Measurements from ENCODE around the gene NEURL1.

NEURL1 gene

GRCh38 chr10:103548006-103548405 is 54.5 kb downstream of the NEURL1 start:
- DNase-seq, result no peak

DNA sequence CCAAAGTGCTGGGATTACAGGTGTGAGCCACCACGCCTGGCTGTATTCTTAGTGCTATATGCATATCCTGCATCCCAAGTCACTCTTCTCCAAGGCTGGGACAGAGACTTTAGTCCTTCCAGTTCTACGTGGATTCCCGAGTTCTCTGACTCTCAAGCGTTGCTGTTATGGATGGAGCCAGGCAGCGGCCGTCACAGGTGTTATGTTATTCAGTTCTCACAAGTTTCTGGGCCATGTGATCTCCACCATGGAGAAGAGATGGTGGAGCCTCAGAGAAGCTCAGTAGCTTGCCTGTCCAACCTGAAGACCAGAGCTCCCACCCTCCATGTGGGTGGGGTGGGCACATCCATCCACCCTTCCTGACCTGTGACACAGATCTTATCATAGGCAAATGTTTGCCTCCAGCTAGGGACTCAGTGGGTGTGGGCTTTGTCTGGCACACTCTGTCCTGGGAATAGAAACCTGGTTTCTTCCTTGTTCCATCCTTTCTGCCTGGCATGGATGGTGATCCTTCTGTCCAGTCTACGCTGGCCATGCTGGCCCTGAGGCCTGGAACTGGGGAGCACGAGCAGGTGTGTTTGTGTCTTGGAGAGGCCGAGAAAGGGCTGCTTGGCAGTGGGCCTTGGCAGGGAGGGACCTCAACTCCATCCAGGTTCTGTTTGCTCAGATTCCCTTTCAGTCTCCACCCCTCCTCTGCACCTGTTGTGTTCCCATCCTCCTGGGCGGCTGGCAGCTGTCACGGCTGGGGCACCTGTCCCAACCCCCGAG is 55.3 kb downstream of the NEURL1 start:
- no peak for DNase-seq

DNA sequence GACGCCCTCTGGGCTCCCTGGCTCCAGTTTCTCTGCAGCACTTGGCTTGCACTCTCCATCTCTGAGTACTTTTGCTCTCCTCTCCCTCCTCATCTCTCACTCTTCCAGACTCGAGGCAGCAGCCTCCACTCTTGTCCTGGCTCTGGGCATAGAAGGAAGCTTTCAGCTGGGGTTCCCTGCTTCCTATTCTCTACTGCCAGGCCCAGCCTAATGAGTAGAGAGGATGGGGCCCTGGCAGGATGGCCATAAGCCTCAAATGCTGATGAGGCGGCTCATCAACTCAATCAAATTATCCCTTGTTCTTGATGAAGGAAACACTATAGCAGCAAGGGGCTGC is 55.8 kb downstream of the NEURL1 start:
- no peak for DNase-seq

- no peak for DNase-seq
Measured at GRCh38 chr10:103550229-103550628, 56.7 kb downstream of the NEURL1 start.

GRCh38 chr10:103551619-103552602 is 58.4 kb downstream of the NEURL1 start:
- DNase-seq, result no peak

DNA sequence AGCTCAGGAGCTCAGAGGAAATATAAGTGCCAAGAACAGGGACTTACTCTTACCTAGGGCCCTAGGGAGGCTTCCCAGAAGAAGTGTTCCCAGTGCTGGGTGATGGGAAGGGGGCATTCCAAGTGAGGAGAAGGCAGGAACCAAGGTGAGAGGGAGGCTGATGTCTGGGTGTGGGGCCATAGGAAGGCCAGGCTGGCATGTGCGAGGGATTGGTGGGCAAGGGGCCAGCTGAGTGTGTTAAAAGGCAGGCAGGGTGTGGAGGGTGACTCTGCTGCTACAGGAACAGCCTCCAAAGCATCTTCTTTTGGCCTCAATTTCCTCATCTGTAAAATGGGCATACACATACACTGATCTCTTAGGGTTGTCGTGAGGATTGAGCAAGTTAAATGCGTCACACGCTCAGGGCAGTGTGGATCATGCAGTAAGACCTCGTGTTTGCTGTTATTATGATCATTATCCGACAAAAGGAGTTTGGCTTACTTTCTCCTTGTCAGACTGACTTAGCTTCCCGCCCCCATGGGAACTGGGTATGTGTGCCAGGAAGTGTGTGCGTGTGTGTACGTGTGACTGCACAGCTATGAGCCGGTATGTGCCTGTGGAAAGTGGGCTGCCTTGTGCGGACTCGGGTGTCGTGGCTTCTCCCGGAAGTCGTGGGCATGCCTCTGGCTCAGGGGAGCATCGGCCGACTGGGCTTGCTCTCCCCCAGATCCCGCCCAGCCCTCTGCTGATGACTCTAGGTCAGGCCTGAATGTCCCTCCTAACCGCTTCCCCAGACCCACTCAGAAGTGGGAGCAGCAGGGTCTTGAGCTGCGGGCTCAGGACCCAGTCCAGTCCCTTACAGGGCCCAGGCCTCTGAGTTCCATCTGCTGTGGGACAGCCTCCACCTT is 59.6 kb downstream of the NEURL1 start:
- DNase-seq, result no peak

GRCh38 chr10:103553743-103554487 is 60.4 kb downstream of the NEURL1 start:
- peak; percentile 57 to 65 for DNase-seq

GRCh38 chr10:103554488-103555324 is 61.2 kb downstream of the NEURL1 start:
- DNase-seq, result peak; percentile 20 to 44

DNA sequence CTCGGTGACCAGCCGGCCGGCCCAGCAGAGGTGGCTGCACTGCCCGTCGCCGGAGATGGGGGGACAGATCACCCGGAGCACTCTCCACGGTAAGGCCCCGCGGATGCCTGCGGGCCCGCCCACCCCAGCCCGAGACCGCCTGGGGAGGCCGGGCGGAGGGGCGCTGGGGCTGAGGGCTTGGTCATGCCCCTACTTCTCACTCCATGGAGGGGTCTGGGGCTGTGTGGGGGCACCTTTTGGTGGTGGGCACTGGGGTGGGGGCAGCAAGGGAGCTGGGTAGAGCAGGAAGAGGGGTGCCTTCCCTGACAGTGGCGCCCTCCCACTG is 61.8 kb downstream of the NEURL1 start:
- no peak for DNase-seq

DNA sequence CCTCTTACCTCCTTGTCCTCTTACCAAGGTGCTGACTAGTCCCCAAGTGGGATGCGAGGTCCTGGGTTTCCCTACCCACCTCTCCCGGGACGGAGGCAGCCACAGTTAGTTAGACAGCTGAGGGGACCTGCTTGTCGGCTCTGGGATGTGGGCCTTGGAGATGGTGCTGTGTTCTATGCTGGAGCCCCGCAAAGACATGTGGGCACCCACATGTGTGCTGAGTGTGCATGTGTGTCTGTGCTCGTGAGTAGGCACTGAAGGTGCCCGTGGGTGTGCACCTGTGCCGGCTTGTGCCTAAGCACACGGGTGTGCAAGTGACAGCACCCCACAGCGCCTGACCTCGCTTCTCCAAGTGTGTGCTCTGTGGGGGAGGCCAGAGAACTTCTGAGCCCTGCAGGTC is 62.2 kb downstream of the NEURL1 start:
- DNase-seq, result no peak

- DNase-seq, result no peak
Measured at GRCh38 chr10:103556383-103557007, 63.0 kb downstream of the NEURL1 start.

GRCh38 chr10:103557455-103557854 is 64.0 kb downstream of the NEURL1 start:
- DNase-seq, result no peak

GRCh38 chr10:103558911-103559310 is 65.4 kb downstream of the NEURL1 start:
- no peak for DNase-seq

DNA sequence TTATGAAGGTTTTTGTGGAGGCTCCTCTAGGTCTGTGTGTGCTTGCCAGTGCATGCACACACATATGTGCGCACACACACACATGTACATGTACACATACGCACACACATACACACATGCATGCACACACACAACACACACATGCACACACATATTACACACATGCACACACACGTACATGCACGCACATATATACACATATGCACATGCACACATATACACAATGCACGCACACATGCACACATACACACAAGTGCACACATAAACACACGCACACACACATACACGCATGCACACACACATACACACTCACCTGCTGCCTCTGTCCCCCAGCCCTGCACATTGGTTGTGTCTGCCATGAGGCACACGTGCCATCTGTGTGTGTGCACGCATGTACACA is 66.3 kb downstream of the NEURL1 start:
- DNase-seq, result no peak

- DNase-seq, result no peak
Measured at GRCh38 chr10:103560886-103561285, 67.4 kb downstream of the NEURL1 start.

GRCh38 chr10:103562383-103562782 is 68.9 kb downstream of the NEURL1 start:
- no peak for DNase-seq

GRCh38 chr10:103563231-103564115 is 70.0 kb downstream of the NEURL1 start:
- DNase-seq, result no peak

DNA sequence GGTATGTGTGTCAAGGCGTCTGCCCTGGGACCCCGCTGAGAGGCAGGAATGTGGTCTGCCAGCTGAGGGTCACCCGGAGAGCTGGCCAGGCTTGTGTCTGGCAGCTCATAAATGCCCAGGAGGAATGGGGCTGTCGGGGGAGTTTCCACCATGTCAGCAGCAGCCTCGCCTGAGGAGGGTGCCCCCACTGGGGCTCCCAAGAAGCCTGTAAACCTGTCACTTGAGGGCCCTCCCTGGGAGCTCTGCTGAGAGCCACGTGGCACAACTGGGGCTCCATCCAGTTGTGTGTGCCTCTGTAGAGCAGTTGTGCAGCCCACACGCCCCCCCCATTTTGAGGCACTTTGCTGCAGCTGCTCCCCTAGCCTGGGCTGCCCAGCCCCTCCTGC is 70.6 kb downstream of the NEURL1 start:
- no peak for DNase-seq

DNA sequence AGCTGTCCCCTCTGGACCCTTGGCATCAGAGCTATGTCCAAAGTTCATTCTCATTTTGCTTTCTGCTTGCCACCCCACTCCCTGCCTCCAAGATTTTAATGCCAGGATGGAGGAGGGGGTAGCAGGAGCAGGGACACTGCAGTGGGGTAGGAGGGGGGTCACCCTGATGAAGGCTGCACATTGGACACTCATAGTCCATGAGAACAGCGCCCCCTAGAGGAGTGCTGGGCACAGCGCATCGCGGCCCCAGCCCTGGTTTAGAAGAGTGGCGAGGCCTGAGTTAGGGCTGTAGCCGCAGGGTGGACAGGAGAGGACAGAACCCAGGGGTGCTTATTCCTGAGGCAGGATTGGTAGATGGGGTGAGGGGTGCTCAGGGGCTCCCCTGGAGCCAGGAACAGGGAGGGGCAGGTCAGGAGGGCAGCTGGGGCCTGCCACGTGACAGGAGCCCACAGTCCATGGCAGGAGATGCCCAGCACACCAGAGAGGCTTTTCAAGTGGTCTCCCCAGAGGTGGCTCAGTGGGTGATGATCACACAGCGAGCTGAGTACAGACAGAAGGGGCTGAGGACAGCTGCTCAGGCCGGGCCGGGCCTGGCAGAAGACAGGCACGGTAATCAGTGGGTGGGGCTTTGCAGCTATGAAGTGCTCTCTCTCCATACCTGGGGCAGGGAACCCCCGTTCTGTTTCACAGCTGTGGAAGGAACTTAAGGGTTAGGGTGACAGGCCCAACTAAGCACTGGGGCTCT is 71.4 kb downstream of the NEURL1 start:
- peak; percentile 69 to 75 for DNase-seq
